SK-N-SH (cell line): ENCODE measurements around the gene SNAP25. TPM values are rescaled to one million over a fixed set of nuclear protein-coding genes. Genes with fewer than 3 reads are reported as not detected.

Experiments used
- CTCF ChIA-PET: fragments of 300-600, 350-600 bp; formaldehyde crosslinking; extraction: SDS; loops from one replicate; lab custom pipeline; 2021; lab: Yijun Ruan, JAX
- POLR2A ChIA-PET: fragments of 350-600 bp; sonication (Branson Sonifier 250); formaldehyde crosslinking; extraction: SDS; loops from one replicate; lab custom pipeline; 2020; ENCODE audit warnings: antibody characterized with exemption, inconsistent platforms; lab: Yijun Ruan, JAX
- DNase-seq: peaks from one replicate; pipeline ENCODE4 v3.0.0; 2012
- H2AFZ ChIP-seq: fragments of 200-600 bp; sonication (generic); 2 replicates; pipeline ENCODE4 v1.8.1; 2016; ENCODE audit warnings: antibody characterized with exemption, mild to moderate bottlenecking, low read depth
- H3F3A ChIP-seq: fragments of 200-600 bp; sonication (generic); replicated peaks from 2 replicates; pipeline ENCODE3; 2016; ENCODE audit warnings: antibody characterized with exemption, mild to moderate bottlenecking; ENCODE audit not compliant: insufficient read depth
- H3K27ac ChIP-seq, 2 experiments: fragments of 200-500 bp in 1 of 2; fragments of 200-600 bp in 1 of 2; sonication (Bioruptor generic) in 1 of 2; sonication (generic), shearing (Covaris generic) in 1 of 2; 2 replicates each; pipeline versions ENCODE4 v1.5.1 to v1.6.1; 2014 to 2016; ENCODE audit warnings: low read depth in 2 of 2, inconsistent platforms in 1 of 2, low read length in 1 of 2, mild to moderate bottlenecking in 1 of 2, mixed read lengths in 1 of 2
- H3K27me3 ChIP-seq: fragments of 200-600 bp; sonication (generic), shearing (Covaris generic); 2 replicates; pipeline ENCODE4 v1.6.1; 2016; ENCODE audit warnings: mixed run types; ENCODE audit not compliant: insufficient read depth
- H3K36me3 ChIP-seq, 2 experiments: fragments of 200-500 bp in 1 of 2; fragments of 200-600 bp in 1 of 2; sonication (Bioruptor generic) in 1 of 2; sonication (generic) in 1 of 2; replicated peaks in 1 of 2; 2 replicates each; pipeline versions ENCODE3 to v1.5.1; 2014 to 2016; ENCODE audit warnings: low read length in 1 of 2, mild to moderate bottlenecking in 1 of 2; ENCODE audit not compliant: insufficient read depth in 2 of 2, control insufficient read depth in 1 of 2
- H3K4me1 ChIP-seq, 2 experiments: fragments of 200-500 bp in 1 of 2; fragments of 200-600 bp in 1 of 2; sonication (Bioruptor generic) in 1 of 2; sonication (generic), shearing (Covaris generic) in 1 of 2; 2 replicates each; pipeline versions ENCODE4 v1.5.1 to v1.6.1; 2014 to 2016; ENCODE audit warnings: low read depth in 1 of 2, low read length in 1 of 2, mixed run types in 1 of 2; ENCODE audit not compliant: insufficient read depth in 2 of 2, control insufficient read depth in 1 of 2
- H3K4me2 ChIP-seq: fragments of 200-600 bp; sonication (generic), shearing (Covaris generic); 2 replicates; pipeline ENCODE4 v1.6.1; 2017; ENCODE audit warnings: mixed run types
- H3K4me3 ChIP-seq, 2 experiments: fragments of 200-500 bp in 1 of 2; fragments of 200-600 bp in 1 of 2; sonication (Bioruptor generic) in 1 of 2; sonication (generic), shearing (Covaris generic) in 1 of 2; 2 replicates each; pipeline versions ENCODE4 v1.5.1 to v1.8.1; 2014 to 2016; ENCODE audit warnings: low read depth in 2 of 2, inconsistent platforms in 1 of 2, low read length in 1 of 2, mild to moderate bottlenecking in 1 of 2, mixed read lengths in 1 of 2, moderate library complexity in 1 of 2
- H3K79me2 ChIP-seq: fragments of 200-600 bp; sonication (generic); 2 replicates; pipeline ENCODE4 v1.8.1; 2017; ENCODE audit warnings: mild to moderate bottlenecking; ENCODE audit not compliant: insufficient read depth
- H3K9ac ChIP-seq: fragments of 200-600 bp; sonication (generic); 2 replicates; pipeline ENCODE4 v1.6.1; 2017; ENCODE audit warnings: mixed run types
- H3K9me2 ChIP-seq: fragments of 200-600 bp; sonication (generic); 2 replicates; pipeline ENCODE4 v1.6.1; 2017; ENCODE audit warnings: mixed run types
- H3K9me3 ChIP-seq: fragments of 200-600 bp; sonication (generic); 2 replicates; pipeline ENCODE4 v1.6.1; 2017; ENCODE audit warnings: mixed run types, mild to moderate bottlenecking, moderate library complexity
- H4K20me1 ChIP-seq: fragments of 200-600 bp; sonication (generic); 2 replicates; pipeline ENCODE4 v1.6.1; 2017; ENCODE audit warnings: mild to moderate bottlenecking, mixed run types; ENCODE audit not compliant: insufficient read depth
- CHD2 ChIP-seq: fragments of 150-350 bp; IDR thresholded peaks from 2 replicates; pipeline ENCODE4 v1.6.1; 2018; ENCODE audit warnings: low read length; ENCODE audit not compliant: partially characterized antibody
- EP300 ChIP-seq, 2 experiments: IDR thresholded peaks; 2 replicates each; pipeline versions ENCODE4 v1.4.0 to v1.6.1; 2012; ENCODE audit warnings: borderline replicate concordance in 1 of 2, low read depth in 1 of 2, low read length in 1 of 2
- FOSL2 ChIP-seq: IDR thresholded peaks from 2 replicates; pipeline ENCODE4 v1.4.0; 2012; ENCODE audit warnings: low read depth, mild to moderate bottlenecking, moderate library complexity, borderline replicate concordance
- FOXJ3 ChIP-seq: sonication (generic); formaldehyde crosslinking; IDR thresholded peaks from 2 replicates; pipeline ENCODE4 v1.5.1; 2020; ENCODE audit warnings: mild to moderate bottlenecking, missing genetic modification reagents
- GABPA ChIP-seq: IDR thresholded peaks from 2 replicates; pipeline ENCODE4 v1.4.0; 2012; ENCODE audit warnings: low read depth, mild to moderate bottlenecking
- IRF3 ChIP-seq: fragments of 150-350 bp; IDR thresholded peaks from 2 replicates; pipeline ENCODE4 v1.6.1; 2016; ENCODE audit warnings: mild to moderate bottlenecking, low read depth, low read length
- JUND ChIP-seq: IDR thresholded peaks from 2 replicates; pipeline ENCODE4 v1.4.0; 2012
- MAX ChIP-seq: IDR thresholded peaks from 2 replicates; pipeline ENCODE4 v1.4.0; 2012; ENCODE audit warnings: low read depth
- MXI1 ChIP-seq: IDR thresholded peaks from 2 replicates; pipeline ENCODE4 v1.6.1; 2012; ENCODE audit warnings: mild to moderate bottlenecking, low read depth, low read length, improper control_type of control experiment
- PBX3 ChIP-seq: IDR thresholded peaks from 2 replicates; pipeline ENCODE4; 2012
- RAD21 ChIP-seq: IDR thresholded peaks from 2 replicates; pipeline ENCODE4 v1.6.1; 2012; ENCODE audit warnings: mild to moderate bottlenecking, low read length
- RFX5 ChIP-seq: IDR thresholded peaks from 2 replicates; pipeline ENCODE4 v1.6.1; 2012; ENCODE audit warnings: mild to moderate bottlenecking, improper control_type of control experiment, low read length
- SMC3 ChIP-seq: IDR thresholded peaks from 2 replicates; pipeline ENCODE4 v1.6.1; 2012; ENCODE audit warnings: low read depth, low read length, improper control_type of control experiment
- TAF1 ChIP-seq: IDR thresholded peaks from 2 replicates; pipeline ENCODE4 v1.6.1; 2012; ENCODE audit warnings: low read depth, mild to moderate bottlenecking, low read length, moderate library complexity, borderline replicate concordance
- TCF12 ChIP-seq: IDR thresholded peaks from 2 replicates; pipeline ENCODE4 v1.4.0; 2012
- USF1 ChIP-seq: IDR thresholded peaks from 2 replicates; pipeline ENCODE4 v1.4.0; 2012; ENCODE audit warnings: low read depth, borderline replicate concordance
- USF2 ChIP-seq: fragments of 150-350 bp; IDR thresholded peaks from 2 replicates; pipeline ENCODE4 v1.6.1; 2017; ENCODE audit warnings: antibody characterized with exemption, low read length, low read depth, borderline replicate concordance
- YY1 ChIP-seq: IDR thresholded peaks from 2 replicates; pipeline ENCODE4 v1.4.0; 2012; ENCODE audit warnings: low read depth, mild to moderate bottlenecking
- WGBS: methylation state at CpG from one replicate; pipeline ENCODE4 v1.1.6; 2017; ENCODE audit warnings: low lambda C conversion rate; 5-methylcytosine and 5-hydroxymethylcytosine counted together
- polyA plus RNA-seq, 3 experiments: library from polyadenylated mRNA; depleted of rRNA; stranded (reverse); fragments of >200 nt; gene quantifications; 2 replicates each; pipeline ENCODE4 v1.2.3, GENCODE V29; 2012

Gene SNAP25
- polyA plus RNA-seq, 1 of the 3 experiments (the other 2 are of a cell fraction) = 42.4 TPM

GRCh38 chr20:10319855-10320254 is 101.2 kb downstream of the SNAP25 start:
- no peak overlapping the region for H3K27ac ChIP-seq

GRCh38 chr20:10321138-10321717 is 102.6 kb downstream of the SNAP25 start:
- Histone ChIP-seq H3K9me3 (no peaks in the 10 kb centered on the region), H3K36me3 (no peaks in the 10 kb centered on the region), H3K9me2 (no peaks in the 10 kb centered on the region), H4K20me1 (no peaks in the 10 kb centered on the region), H3K9ac (no peak overlapping the region)
- no peak for DNase-seq
- POLR2A ChIA-PET = no interaction called here
- TF ChIP-seq RFX5 = no peak
- no peak for TF ChIP-seq PBX3
- no peak for TF ChIP-seq GABPA
- TF ChIP-seq YY1 = no peak
- TF ChIP-seq IRF3 = no peak
- no peak for TF ChIP-seq MAX
- no peak for TF ChIP-seq FOSL2
- no peak for TF ChIP-seq JUND
- TF ChIP-seq RAD21 = no peak
- TF ChIP-seq TAF1 = no peak
- TF ChIP-seq USF2 = no peak
- TF ChIP-seq, all 33 proteins: peak for 0
- Histone ChIP-seq H3K4me2 (no peak overlapping the region), H3K4me1 (peaks cover 0 to 5% of the 10 kb centered on the region in 2 experiments; a peak in 1 of 4 replicates), H2AFZ (no peak overlapping the region), H3K79me2 (no peaks in the 10 kb centered on the region), H3K27ac (no peak overlapping the region), H3K27me3 (no peaks in the 10 kb centered on the region), H3K4me3 (no peak overlapping the region), H3F3A (no peaks in the 10 kb centered on the region)
- CTCF ChIA-PET = no interaction called here

More at GRCh38 chr20:10319855-10320254, 101.2 kb downstream of the SNAP25 start:
- H3K9ac ChIP-seq = no peak overlapping the region
- H3F3A ChIP-seq = no peaks in the 10 kb centered on the region
- CTCF ChIA-PET = interaction anchor here (1.3 kb wide), 1 partner anchor 107 kb away, joined by 3 read pairs; no protein-coding TSS in a partner anchor
- TF ChIP-seq EP300 (IDR thresholded peaks at IDR 0.05; ENCODE audit: borderline replicate concordance in 1 of 2, low read depth in 1 of 2, low read length in 1 of 2) = no peak
- TF ChIP-seq GABPA = no peak
- no peak for TF ChIP-seq FOXJ3 (CRISPR knock-in tag)
- no peak for TF ChIP-seq RFX5
- TF ChIP-seq USF1 = no peak
- TF ChIP-seq SMC3 = no peak
- TF ChIP-seq MXI1 = no peak
- no peak for TF ChIP-seq TAF1
- TF ChIP-seq TCF12 = no peak
- no peak for TF ChIP-seq CHD2
- no peak for TF ChIP-seq IRF3
- no peak for TF ChIP-seq PBX3
- no peak overlapping the region for H3K4me3 ChIP-seq
- no peaks in the 10 kb centered on the region for H4K20me1 ChIP-seq
- H3K4me1 ChIP-seq = peaks cover 0 to 5% of the 10 kb centered on the region in 2 experiments; a peak in 1 of 4 replicates
- H3K27me3 ChIP-seq = no peaks in the 10 kb centered on the region
- H2AFZ ChIP-seq = no peak overlapping the region
- DNase-seq = no peak
- no peaks in the 10 kb centered on the region for H3K79me2 ChIP-seq
- POLR2A ChIA-PET = no interaction called here
- WGBS = 95% methylated on average over 4 of the region's 4 CpGs
- H3K9me3 ChIP-seq = no peaks in the 10 kb centered on the region
- no peaks in the 10 kb centered on the region for H3K9me2 ChIP-seq
- no peaks in the 10 kb centered on the region for H3K36me3 ChIP-seq
- no peak overlapping the region for H3K4me2 ChIP-seq
